ENCODE results near the gene PTK7. TPM values are rescaled to one million over a fixed set of nuclear protein-coding genes. Genes with fewer than 3 reads are reported as not detected.

Gene PTK7
- total and polyA plus RNA-seq, 2 of the 8 experiments (the other 6 are each of a cell fraction or from before 2014, with no cell fraction given): 110 to 138 TPM

DNA sequence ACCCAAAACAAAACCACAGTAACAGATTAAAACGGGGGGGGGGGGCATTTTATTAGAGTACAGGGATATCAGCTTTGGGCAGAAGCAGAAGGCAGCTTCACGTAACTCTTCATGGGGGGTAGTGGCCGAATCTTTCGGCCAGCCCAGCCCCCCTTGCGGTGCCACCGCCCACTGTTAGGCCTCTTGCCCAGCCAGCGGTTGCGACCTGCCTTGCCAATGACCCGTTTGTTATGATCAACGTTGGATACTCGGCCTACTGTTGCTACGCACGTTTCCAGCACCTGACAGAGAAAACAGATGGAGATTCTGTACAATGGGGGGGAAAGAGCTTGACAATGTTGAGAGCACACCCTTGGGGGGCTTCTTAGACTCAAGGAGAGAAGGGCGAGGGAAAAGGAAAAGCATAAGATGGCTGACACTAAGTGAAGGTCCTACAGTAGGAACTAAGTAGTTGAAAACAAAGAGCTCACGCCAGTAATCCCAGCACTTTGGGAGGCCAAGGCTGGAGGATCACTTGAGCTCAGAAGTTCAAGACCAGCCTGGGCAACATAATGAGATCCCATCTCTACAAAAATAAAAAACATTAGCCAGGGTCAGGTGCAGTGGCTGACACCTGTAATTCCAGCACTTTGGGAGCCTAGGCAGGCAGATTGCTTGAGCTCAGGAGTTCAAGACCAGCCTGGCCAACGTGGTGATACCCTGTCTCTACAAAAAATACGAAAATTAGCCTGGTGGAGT is 21.7 kb upstream of the PTK7 start:
- no peak overlapping the region for H2BK5ac ChIP-seq (ENCODE audit: low read depth, low read length)
- CTCF ChIA-PET (ENCODE audit: partially characterized antibody): interaction anchor here (0.6 to 3.0 kb wide), 7 partner anchors 12 to 495 kb away, joined by 3 to 18 read pairs (median 3); no protein-coding TSS in a partner anchor
- TF ChIP-seq, protein P1, sequence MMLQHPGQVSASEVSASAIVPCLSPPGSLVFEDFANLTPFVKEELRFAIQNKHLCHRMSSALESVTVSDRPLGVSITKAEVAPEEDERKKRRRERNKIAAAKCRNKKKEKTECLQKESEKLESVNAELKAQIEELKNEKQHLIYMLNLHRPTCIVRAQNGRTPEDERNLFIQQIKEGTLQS (IDR thresholded peaks at IDR 0.05; ENCODE audit: insufficient read depth, low read depth, low read length): no peak
- no peak for TF ChIP-seq CHD2 (IDR thresholded peaks at IDR 0.05; ENCODE audit: low read length)

More for the DNA sequence above, 21.7 kb upstream of the PTK7 start:
- Histone ChIP-seq H3K14ac (ENCODE audit: insufficient read length) (no peak overlapping the region), H2AK5ac (ENCODE audit: low read depth, low read length) (no peak overlapping the region), H4K20me1 (replicated peaks in 1 of 2; ENCODE audit: control insufficient read depth in 1 of 2, insufficient read depth in 2 of 2, low read length in 2 of 2) (no peaks in the 10 kb centered on the region), H4K91ac (replicated peaks; ENCODE audit: insufficient read length, low read length) (no peak overlapping the region), H3K9me3 (ENCODE audit: insufficient read depth in 2 of 2, low read depth in 1 of 2, low read length in 1 of 2) (no peaks in the 10 kb centered on the region), H2BK20ac (ENCODE audit: low read length) (no peak overlapping the region), H3K4ac (replicated peaks; ENCODE audit: insufficient read length, low read depth, low read length) (no peak overlapping the region), H2BK15ac (ENCODE audit: low read length) (no peak overlapping the region), H3K27ac (ENCODE audit: low read depth, low read length) (0 out of 2 replicates have a peak overlapping the region, but pooled peaks have one; percentile 33), H2BK120ac (replicated peaks; ENCODE audit: low read depth, low read length) (no peak overlapping the region), H2BK12ac (ENCODE audit: low read depth, low read length) (peak overlapping the region; percentile 20; the same call in 1 of the 2 replicates), H4K5ac (ENCODE audit: insufficient read length, low read depth, low read length) (no peak overlapping the region), H3K23ac (ENCODE audit: insufficient read length) (no peak overlapping the region), H4K8ac (ENCODE audit: extremely low read depth, insufficient read depth, low read length) (no peak overlapping the region), H3K79me1 (ENCODE audit: low read depth, low read length) (peaks cover 14% of the 10 kb centered on the region), H3K27me3 (replicated peaks in 1 of 4; ENCODE audit: control insufficient read depth in 3 of 4, extremely low read depth in 1 of 4, insufficient read depth in 3 of 4, low read length in 3 of 4) (no peaks in the 10 kb centered on the region), H3K4me2 (ENCODE audit: insufficient read depth in 1 of 2, low read depth in 2 of 2, low read length in 2 of 2) (peak overlapping the region; percentile 83 to 97; a peak in 3 of 4 replicates), H3K23me2 (ENCODE audit: low read depth, low read length) (peaks cover 12% of the 10 kb centered on the region), H3K18ac (ENCODE audit: extremely low read depth, low read length) (no peak overlapping the region), H3K79me2 (ENCODE audit: control insufficient read depth in 1 of 2, insufficient read depth in 2 of 2, low read length in 2 of 2) (peaks cover 6 to 16% of the 10 kb centered on the region in 2 experiments; a peak in 3 of 4 replicates), H3K36me3 (ENCODE audit: control insufficient read depth in 2 of 4, insufficient read depth in 4 of 4, low read length in 3 of 4) (peaks cover 4 to 23% (median 15%) of the 10 kb centered on the region in 4 experiments; a peak in 7 of 8 replicates), H2AFZ (ENCODE audit: low read length) (no peak overlapping the region), H3K9ac (replicated peaks in 1 of 4; ENCODE audit: extremely low read depth in 1 of 4, low read depth in 3 of 4, low read length in 3 of 4) (no peak overlapping the region), H3K4me3 (ENCODE audit: extremely low read depth in 1 of 4, insufficient read depth in 2 of 4, low read depth in 3 of 4, low read length in 4 of 4) (peak overlapping the region; percentile 4 to 91 (median 77); a peak in 4 of 8 replicates), H3K56ac (replicated peaks; ENCODE audit: insufficient read length, low read depth, low read length) (no peak overlapping the region), H3K4me1 (replicated peaks in 1 of 4; ENCODE audit: control insufficient read depth in 3 of 4, insufficient read depth in 4 of 4, low read length in 3 of 4) (peaks cover 4 to 15% (median 7%) of the 10 kb centered on the region in 4 experiments; a peak in 6 of 7 replicates)
- FAIRE-seq: no peak
- 85% methylated on average over 17 of the region's 17 CpGs; no CpG with 5 or more reads in 1 of the 2 experiments for WGBS, 2 experiments (ENCODE audit: extremely low coverage in 1 of 2, insufficient coverage in 1 of 2, insufficient read length in 1 of 2, insufficient replicate concordance in 2 of 2, low coverage in 1 of 2, low lambda C conversion rate in 2 of 2, missing lambda C conversion rate in 1 of 2)
- POLR2A ChIA-PET (ENCODE audit: partially characterized antibody): interaction anchor here (0.6 to 29.7 kb wide), 25 partner anchors 9 to 1192 kb away, joined by 3 to 584 read pairs (median 5); partner anchors contain the start of genes CNPY3, CRIP3, KLHDC3 and MEA1
- no peak for DNase-seq (ENCODE audit: low read depth in 1 of 2, low spot score in 2 of 2)
